Astrocyte of the cerebellum (primary cell): Measurements from ENCODE around the gene ZSCAN2.
"Not testable (repeated sequence)": the region's sequence is repeated elsewhere in the genome, so short reads cannot be mapped to it uniquely, and the experiment has no call there.

ENCODE experiments used
- DNase-seq: peaks from one replicate; pipeline ENCODE4 v3.0.0-alpha.2; 2011; ENCODE audit warnings: low read depth
- H3K4me3 ChIP-seq: 2 replicates; pipeline ENCODE4 v1.5.1; 2011; ENCODE audit warnings: mild to moderate bottlenecking, low read depth, low read length, moderate library complexity
- in situ Hi-C: cut with HindIII; loops from 2 replicates; pipeline ENCODE4 v1.10.0; 2017; ENCODE audit warnings: low sequenced_read_pairs
- TF ChIP-seq, protein P1 (sequence below): IDR thresholded peaks from 2 replicates; pipeline ENCODE4 v1.5.1; 2012; ENCODE audit warnings: low read length, low read depth, moderate library complexity, mild to moderate bottlenecking; ENCODE audit errors: missing control alignments

ZSCAN2 gene

DNA sequence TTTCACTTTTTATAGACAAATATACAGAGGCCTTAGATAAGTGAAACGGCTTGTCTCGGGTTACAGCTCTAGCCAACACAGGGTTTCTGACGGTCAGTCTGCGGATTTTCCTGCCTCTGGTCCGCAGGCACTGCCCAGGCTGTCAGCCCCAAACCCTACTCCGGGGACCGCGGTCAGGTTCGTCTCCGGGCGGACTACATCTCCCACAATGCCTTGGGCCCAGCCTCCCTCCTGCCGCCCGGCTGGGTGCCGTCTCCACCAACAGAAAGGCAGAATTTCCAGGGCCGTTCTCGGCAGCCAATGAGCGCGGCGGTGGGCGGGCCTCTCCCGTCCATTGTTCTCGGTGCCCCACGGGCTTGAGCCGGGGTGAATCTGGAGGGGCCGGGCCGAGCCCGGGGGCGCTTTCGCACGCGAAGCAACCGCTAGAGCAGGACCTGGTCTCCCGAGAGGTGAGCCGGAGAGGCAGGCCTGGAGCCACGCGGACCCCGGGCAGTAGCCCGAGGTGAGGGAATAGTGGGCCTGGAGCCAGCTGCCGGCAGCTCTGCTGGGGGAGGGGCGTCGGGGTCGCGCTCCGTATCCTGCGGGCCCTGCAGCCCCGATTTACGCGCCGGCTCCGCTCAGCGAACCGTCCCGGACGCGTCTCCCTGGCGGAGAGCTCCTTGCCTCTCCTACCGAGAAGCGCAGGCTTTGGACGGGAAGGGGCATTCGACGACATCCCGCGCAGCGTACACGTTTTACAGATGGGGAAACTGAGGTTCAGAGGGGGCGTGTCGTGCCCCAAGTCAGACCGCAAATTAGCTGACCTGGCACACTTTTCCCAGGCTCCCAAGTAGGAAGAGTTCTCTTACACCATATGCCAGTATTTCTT lies at the start of gene ZSCAN2:
Gene ZSCAN2 (plus strand): TSS at position 323 of the 868 bp plus-strand sequence. CDS start 2,919 bp downstream, outside the sequence.
- in situ Hi-C loops, result no loop called here
- H3K4me3 ChIP-seq, result peak within 1 kb of the TSS; percentile 95
- TF ChIP-seq, protein P1, sequence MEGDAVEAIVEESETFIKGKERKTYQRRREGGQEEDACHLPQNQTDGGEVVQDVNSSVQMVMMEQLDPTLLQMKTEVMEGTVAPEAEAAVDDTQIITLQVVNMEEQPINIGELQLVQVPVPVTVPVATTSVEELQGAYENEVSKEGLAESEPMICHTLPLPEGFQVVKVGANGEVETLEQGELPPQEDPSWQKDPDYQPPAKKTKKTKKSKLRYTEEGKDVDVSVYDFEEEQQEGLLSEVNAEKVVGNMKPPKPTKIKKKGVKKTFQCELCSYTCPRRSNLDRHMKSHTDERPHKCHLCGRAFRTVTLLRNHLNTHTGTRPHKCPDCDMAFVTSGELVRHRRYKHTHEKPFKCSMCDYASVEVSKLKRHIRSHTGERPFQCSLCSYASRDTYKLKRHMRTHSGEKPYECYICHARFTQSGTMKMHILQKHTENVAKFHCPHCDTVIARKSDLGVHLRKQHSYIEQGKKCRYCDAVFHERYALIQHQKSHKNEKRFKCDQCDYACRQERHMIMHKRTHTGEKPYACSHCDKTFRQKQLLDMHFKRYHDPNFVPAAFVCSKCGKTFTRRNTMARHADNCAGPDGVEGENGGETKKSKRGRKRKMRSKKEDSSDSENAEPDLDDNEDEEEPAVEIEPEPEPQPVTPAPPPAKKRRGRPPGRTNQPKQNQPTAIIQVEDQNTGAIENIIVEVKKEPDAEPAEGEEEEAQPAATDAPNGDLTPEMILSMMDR, result no peak
- peak; percentile 86 for DNase-seq

- in situ Hi-C loops, DNase-seq, H3K4me3 ChIP-seq: not testable (repeated sequence)
Observed at GRCh38 chr15:84551624-84552023, 49.2 kb upstream of the ZSCAN2 start.

- no peak overlapping the region for H3K4me3 ChIP-seq
- DNase-seq, result no peak
- in situ Hi-C loops, result no loop called here
- TF ChIP-seq, protein P1, result no peak
Observed at GRCh38 chr15:84552896-84553295, 47.9 kb upstream of the ZSCAN2 start.

- in situ Hi-C loops, DNase-seq, H3K4me3 ChIP-seq: not testable (repeated sequence)
Observed at GRCh38 chr15:84556690-84557089, 44.1 kb upstream of the ZSCAN2 start.

DNA sequence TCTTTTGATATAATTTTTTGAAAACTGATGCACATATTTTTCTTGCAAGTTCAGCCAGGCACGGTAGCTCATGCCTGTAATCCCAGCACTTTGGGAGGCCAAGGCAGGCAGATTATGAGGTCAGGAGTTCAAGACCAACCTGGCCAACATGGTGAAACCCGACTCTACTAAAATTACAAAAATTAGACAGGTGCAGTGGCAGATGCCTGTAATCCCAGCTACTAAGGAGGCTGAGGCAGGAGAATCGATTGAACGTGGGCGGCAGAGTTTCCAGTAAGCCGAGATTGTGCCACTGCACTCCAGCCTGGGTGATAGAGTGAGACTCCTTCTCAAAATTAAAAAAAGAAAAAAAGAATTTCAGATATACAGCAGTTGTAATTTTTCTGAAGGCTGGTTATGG lies 32.8 kb upstream of the ZSCAN2 start:
- DNase-seq, in situ Hi-C loops, H3K4me3 ChIP-seq: not testable (repeated sequence)

DNA sequence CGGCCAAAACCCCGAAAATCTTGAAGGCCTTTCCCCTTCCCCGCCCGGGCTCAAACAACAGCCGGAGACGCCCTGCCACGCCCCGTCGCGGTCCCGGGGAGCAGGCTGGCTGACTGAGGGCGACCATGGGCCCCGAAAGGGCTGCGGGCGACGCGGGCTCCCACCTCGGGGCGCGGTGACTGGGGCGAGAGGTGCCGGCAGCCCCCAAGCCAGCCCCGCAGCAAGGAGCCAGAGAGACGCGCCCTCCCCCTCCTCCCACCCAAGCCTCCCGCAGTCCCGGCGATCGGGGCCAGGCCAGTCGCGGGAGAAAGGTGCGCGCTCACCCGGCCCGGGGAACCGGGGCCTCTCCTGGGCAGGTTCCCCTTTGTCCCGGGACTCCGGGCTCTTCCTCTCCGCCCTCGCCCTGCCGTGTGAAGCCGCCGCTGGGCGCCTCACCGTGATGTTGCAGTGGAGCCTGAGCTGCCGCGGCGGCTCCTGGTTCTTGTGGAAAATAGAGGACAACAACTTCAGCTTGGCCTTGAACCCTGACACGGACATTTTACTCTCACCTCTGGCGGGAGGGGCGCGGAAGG lies 30.6 kb upstream of the ZSCAN2 start:
- TF ChIP-seq, protein P1, result no peak
- DNase-seq, result no peak
- in situ Hi-C loops, result no loop called here
- peak overlapping the region; percentile 78 for H3K4me3 ChIP-seq

GRCh38 chr15:84572231-84572630 lies 28.6 kb upstream of the ZSCAN2 start:
- TF ChIP-seq, protein P1, result no peak
- no peak overlapping the region for H3K4me3 ChIP-seq
- in situ Hi-C loops, result no loop called here
- no peak for DNase-seq

GRCh38 chr15:84575493-84575892 lies 25.3 kb upstream of the ZSCAN2 start:
- in situ Hi-C loops, result no loop called here
- DNase-seq, result no peak
- TF ChIP-seq, protein P1, result no peak
- no peak overlapping the region for H3K4me3 ChIP-seq

GRCh38 chr15:84577891-84578290 lies 22.9 kb upstream of the ZSCAN2 start:
- in situ Hi-C loops, DNase-seq, H3K4me3 ChIP-seq: not testable (repeated sequence)

DNA sequence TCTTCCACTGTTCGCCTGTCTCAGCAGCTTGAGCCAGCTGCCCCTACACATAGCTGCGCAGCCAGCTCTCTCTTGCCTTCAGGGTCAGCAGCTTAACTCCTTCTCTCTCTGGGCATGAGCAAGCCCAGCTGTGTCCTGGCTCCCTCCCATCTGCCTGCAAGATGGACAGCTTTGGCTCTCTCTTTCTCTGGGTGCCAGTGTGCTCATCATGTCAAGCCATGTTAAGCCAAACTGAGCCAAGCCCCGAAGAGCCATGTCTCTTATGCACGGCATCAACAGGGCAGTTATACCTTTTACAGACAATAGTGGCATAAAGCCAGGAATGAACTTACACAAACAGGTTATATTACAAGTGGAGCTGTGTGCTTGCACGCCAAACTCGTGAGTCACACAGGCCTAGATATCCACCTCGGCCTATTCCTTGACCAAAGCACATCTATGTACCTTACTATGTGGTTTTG lies 21.5 kb upstream of the ZSCAN2 start:
- in situ Hi-C loops, H3K4me3 ChIP-seq: not testable (repeated sequence)
- DNase-seq, result peak; percentile 47

- H3K4me3 ChIP-seq, in situ Hi-C loops, DNase-seq: not testable (repeated sequence)
Observed at GRCh38 chr15:84581676-84582428, 19.0 kb upstream of the ZSCAN2 start.
